Tibial nerve (tissue), 3 donors: ENCODE results near the gene CAPN11.

Experiments
- CTCF ChIP-seq, 5 experiments: fragments of 200-600 bp in 3 of 5; fragments of 450-650 bp in 2 of 5; sonication (generic) in 3 of 5; IDR thresholded peaks; one replicate each; pipeline ENCODE4 v1.5.1; 2016 to 2019; ENCODE audit warnings: antibody characterized with exemption in 5 of 5, mild to moderate bottlenecking in 3 of 5, moderate library complexity in 2 of 5
- POLR2A ChIP-seq, 2 donors: fragments of 450-650 bp; IDR thresholded peaks; one replicate each; pipeline ENCODE4 v1.6.1; 2017; ENCODE audit warnings: antibody characterized with exemption in 2 of 2, mild to moderate bottlenecking in 2 of 2, moderate library complexity in 2 of 2

- TF ChIP-seq CTCF (IDR thresholded peaks at IDR 0.05) (no peak), POLR2A (IDR thresholded peaks at IDR 0.05) (no peak)
These were observed 69.8 kb downstream of the CAPN11 start for GRCh38 chr6:44228433-44228832.
